GM18909 (cell line): ENCODE measurements around the gene ONECUT2.
A peak's percentile ranks its signal among the peaks of the same experiment; 100 is the strongest.
"Not testable (repeated sequence)": the region's sequence is repeated elsewhere in the genome, so short reads cannot be mapped to it uniquely, and the experiment has no call there.

Experiments used
- ATAC-seq: cut with Tn5 transposase; IDR thresholded peaks from one replicate; pipeline ENCODE4 v1.9.1; 2021; ENCODE audit warnings: mild to moderate bottlenecking; ENCODE audit not compliant: unreplicated experiment, poor library complexity

Gene ONECUT2

DNA sequence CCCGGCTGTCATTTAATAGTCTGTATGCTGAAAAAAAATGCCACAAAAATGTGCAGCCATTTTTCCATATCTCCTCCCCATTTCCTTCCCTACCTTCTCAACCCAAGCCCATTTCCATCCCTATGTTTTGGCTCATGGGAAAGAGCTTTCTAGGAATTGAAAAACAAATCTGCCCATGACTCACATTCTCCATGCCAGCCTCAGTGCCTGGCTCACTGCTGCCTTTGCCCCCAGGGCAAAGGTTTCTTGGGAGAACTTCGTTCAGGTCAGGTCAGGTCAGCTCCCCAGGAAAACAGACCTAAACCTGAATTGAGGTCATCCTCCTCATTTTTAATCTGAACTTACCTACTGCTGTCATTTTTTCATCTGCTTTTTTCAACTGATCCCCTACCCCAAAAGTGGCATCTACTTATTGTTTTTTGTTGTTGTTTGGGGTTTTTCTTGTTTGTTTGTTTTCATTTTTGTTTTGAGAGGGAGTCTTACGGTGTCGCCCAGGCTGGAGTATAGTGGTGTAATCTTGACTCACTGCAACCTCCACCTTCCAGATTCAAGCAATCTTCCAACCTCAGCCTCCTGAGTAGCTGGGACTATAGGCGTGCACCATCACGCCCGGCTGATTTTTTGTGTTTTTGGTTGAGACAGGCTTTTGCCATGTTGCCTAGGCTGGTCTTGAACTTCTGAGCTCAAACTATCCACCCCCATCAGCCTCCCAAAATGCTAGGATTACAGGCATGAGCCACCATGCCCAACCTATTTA, 84.7 kb downstream of the ONECUT2 start:
- no peak for ATAC-seq

DNA sequence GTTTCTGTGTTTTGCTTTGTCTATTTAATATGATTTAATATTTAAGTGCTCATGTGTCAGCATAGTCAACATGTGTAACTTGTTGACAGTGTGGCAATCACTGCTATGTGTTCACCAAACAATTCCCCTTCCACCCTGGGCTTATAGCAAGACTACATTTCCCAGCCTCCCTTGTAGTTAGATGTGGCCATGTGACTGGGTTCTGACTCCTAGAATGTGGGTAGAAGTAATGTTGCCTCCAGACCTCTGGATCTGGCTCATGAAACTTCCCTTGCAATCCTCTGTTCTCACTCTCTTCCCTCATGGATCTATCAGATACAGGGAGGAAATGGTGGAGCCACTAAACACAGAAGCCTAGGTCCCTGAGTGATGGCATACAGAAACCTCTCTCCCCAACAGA, 87.2 kb downstream of the ONECUT2 start:
- ATAC-seq = not testable (repeated sequence)

DNA sequence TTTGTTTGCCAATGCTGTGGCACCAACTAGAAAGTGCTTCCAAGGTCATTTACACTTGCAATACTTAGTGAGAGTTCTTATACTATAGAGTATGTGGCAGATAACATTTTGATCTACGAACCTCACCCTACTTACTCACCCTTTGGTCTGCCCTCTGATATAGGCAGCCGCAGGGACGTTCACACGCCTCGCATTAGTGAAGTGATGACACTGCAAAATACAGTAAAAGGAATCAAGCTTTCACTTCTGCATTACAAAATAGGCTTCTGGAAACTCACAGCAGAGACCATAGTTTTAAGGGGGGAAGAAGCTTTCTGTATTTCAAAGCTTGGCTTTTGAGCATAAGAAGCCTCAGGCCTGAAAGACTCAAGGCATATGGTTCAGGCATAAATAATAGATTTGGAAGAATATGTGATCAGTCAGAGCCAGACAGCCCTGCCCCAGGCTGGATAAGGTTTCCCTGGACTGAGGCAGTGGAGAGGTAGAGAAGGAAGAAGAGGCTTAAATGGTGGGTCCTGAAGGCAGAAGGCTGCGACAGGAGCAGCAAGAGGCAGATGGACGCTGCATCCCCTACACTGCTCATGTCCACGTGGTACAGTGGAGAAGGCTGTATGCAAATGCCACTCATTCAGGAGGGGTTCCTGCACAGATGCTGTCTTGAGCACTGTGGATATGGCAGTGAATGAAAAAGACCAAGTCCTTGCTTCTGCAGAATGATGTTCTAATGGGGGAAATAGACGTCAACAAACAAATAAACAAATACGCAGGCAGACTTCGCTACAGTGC, 88.2 kb downstream of the ONECUT2 start:
- ATAC-seq = peak; percentile 59

DNA sequence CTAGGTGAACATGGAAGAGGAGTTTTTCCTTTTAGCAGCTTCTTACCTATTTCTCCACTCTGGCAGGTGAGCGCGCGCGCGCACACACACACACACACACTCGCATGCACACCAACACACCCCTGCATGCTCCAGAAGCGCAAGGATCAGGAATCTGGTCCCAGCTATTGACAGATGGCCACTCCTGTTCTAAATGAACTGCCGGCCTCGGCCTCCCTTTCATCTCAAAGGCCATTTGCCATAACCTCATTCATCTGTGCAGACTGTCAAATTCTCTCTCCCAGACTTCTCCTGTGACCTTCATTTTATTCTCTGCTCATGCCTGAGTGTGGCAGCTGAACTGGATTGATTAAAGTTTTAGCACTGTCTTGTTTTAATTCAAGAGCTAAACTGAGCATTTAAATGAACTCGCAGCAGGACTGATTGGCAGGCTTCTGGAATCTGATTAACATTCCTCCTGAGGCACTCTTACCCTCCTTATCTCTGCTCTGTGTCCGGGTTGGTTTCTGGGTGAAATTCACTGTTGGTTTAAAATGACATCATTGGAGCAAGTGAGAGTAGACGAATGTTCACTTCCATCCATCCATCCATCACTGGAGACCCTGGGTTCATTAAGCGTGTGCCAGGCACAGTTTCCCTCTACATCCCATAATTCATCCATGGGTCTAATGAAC, 92.5 kb downstream of the ONECUT2 start:
- ATAC-seq = no peak

DNA sequence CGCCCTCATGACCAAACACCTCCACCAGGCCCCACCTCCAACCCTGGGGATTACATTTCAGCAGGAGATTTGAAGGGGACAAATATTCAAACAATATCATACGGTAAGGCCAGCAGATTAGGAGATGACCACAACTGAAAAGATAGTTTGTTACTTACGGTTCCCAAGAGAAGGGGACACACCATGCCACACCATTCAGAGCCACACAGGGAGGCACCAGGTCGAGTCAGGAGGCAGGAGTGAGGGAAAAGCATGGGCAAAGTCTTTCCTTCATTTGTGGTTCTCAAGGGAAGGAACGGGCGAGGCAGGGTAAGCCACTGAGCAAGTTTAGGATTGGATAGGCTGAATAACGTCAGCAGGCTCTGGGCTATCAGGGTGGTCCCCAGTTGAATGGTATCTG, 94.0 kb downstream of the ONECUT2 start:
- no peak for ATAC-seq

DNA sequence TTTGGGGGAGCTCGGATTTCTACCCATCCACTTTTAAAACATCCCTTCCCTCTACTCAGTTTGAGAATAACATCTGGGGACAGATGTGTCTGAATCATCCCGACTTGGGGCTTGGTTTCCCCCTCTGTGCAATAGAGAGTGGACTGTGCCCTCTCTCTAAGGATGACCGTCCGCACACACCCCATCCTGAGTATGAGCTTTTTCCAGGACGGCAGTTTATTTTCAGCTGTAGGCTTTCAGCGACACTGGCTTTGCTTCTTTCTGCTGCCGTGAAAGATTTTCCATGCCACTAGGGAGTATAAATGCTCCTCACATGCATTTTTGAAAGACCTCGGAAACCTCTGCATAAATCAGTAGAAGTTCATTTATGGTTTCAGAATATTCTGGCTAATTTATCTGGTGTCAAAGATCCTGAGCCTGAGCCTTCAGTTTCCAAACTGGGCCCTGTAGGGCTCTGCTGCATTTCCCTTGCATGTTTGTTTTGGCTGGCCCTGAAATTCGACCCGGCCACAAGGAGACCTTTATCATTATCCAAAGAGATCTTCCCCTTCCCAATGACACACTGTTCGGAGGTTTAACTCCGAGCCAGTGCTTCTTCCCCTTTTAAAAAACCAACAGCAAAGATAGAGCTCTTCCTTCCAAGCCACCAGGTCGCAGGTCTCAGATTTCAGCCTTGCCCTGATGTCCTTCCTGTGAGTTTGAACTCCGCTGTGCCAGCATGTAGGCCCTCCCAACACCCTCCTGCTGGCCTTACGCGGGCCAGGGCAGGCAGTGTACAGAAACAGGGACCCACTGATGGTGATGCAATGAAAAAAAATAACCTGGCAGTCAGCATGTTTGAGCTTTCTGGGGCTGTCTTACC, 98.1 kb downstream of the ONECUT2 start:
- ATAC-seq = no peak

DNA sequence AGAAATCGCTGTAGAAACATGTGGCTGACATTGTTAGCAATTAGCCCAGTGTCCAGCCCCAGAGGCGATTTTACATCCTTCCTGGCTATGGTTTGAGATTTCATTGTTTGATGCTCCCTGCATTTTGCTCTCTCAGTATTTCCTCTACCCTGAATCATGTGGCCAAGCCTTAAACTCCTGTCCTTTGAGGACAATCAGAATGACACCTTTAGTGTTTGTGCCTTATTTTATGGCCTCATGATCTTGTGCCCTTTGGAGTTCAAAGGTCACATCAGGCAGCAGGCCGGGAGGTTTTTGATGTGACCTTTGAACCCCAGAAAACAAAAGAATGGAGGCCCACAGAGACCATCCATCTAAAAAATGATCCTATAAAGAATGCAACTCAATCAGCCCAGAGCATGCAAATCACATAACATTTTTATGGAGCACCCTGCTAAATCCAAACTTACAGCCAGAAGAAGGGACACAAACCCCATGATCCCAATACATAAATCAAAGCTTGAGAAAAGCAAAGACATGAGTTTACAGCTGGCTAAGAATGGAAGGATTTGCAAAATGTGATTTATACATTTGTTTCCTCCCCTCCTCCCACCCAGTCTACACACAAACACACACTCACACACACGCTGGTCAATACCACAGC, 98.8 kb downstream of the ONECUT2 start:
- ATAC-seq = no peak

DNA sequence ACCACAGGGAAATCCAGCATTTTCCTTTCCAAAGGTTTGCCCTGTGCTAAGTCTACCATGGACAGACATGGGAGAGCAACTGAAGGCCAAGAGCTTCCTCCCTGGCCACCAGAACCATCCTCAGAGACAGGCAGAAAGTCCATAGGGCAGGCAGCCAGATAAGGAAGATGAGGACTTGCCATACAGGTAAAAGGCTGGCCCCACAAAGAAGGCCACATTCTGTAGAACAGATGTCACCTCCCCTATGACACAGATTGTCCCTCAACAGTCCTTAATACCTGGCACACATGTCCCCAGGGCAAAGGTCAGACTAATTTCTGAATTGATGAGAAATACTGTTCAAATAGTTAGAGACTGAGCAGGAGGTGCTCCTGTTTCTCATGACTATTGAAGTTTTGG, 99.3 kb downstream of the ONECUT2 start:
- no peak for ATAC-seq

DNA sequence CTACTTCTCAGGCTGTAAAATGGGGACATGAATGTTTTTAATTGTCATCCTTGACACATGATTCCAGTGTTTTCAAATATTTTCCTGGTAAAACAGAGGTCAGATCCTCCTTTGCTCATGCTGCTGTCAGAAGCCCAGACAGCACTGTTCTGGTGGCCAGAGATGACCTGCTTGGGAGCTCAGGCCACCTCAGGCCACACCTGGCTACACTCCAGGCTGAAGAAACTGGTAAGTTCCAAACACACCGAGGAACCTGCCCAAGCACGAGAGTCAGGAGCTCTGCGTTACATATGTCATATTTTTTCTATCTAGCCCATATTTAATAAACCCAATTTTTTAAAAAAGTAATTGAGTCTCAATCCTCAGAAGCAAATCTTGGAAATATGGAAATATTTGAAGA, 103.4 kb downstream of the ONECUT2 start:
- no peak for ATAC-seq

DNA sequence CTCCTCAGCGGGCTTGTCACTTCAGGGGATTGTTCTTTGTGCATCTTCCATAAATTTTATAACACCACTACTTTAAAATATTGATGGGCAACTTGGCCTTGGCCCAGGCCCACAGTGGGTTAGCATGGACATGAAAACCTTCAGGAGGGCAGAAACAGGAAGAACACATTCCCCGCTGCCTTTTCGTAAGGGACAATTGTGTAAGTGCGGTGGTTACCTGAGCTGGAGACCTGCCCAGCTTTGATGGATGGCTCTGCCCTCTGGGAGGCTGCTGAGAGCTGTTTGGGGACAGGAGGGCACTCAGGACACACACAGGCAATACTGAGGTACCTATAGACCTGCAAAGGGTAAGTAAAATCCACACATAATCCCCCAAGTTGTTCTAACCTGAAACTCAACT, 104.5 kb downstream of the ONECUT2 start:
- ATAC-seq = no peak
